C4-2B (cell line): Measurements from ENCODE around the gene DNAJC15.

Experiments used
- CTCF ChIP-seq: fragments of 450-650 bp; conservative IDR thresholded peaks from 2 replicates; pipeline ENCODE4 v1.5.1; 2017; ENCODE audit warnings: mild to moderate bottlenecking
- ZFX ChIP-seq: fragments of 450-650 bp; IDR thresholded peaks from 2 replicates; pipeline ENCODE4 v1.6.1; 2017

GRCh38 chr13:43139211-43139610 is 115.8 kb downstream of the DNAJC15 start:
- TF ChIP-seq CTCF (no peak), ZFX (no peak)
